Measurements from ENCODE around the gene STAT5A. TPM values are rescaled to one million over a fixed set of nuclear protein-coding genes. Genes with fewer than 3 reads are reported as not detected.
"Not testable (repeated sequence)": the region's sequence is repeated elsewhere in the genome, so short reads cannot be mapped to it uniquely, and the experiment has no call there.

The STAT5A gene
- polyA plus RNA-seq, 1 of the 3 experiments (the other 2 are of a cell fraction), result 2.3 TPM

GRCh38 chr17:42305031-42305330 is 16.7 kb downstream of the STAT5A start:
- H3K9ac ChIP-seq; H4K20me1 ChIP-seq (ENCODE audit: insufficient read depth); H3K36me3 ChIP-seq (replicated peaks in 1 of 2; ENCODE audit: control insufficient read depth in 1 of 2, insufficient read depth in 2 of 2, low read length in 1 of 2); H3K4me2 ChIP-seq; H3K79me2 ChIP-seq (ENCODE audit: insufficient read depth); H3K9me2 ChIP-seq; DNase-seq; H3K9me3 ChIP-seq; POLR2A ChIA-PET; H3K4me1 ChIP-seq (ENCODE audit: control insufficient read depth in 1 of 2, insufficient read depth in 2 of 2, low read depth in 1 of 2, low read length in 1 of 2); H3F3A ChIP-seq (replicated peaks; ENCODE audit: insufficient read depth); H3K27ac ChIP-seq (ENCODE audit: low read depth in 2 of 2, low read length in 1 of 2); H3K27me3 ChIP-seq (ENCODE audit: insufficient read depth); H2AFZ ChIP-seq (ENCODE audit: low read depth); H3K4me3 ChIP-seq (ENCODE audit: low read depth in 2 of 2, low read length in 1 of 2): not testable (repeated sequence)
- WGBS (ENCODE audit: low lambda C conversion rate), result 43% methylated on average over 1 of the region's 6 CpGs
- CTCF ChIA-PET, result interaction anchor here (0.7 kb wide), 1 partner anchor 101 kb away, joined by 4 read pairs; no protein-coding TSS in a partner anchor

DNA sequence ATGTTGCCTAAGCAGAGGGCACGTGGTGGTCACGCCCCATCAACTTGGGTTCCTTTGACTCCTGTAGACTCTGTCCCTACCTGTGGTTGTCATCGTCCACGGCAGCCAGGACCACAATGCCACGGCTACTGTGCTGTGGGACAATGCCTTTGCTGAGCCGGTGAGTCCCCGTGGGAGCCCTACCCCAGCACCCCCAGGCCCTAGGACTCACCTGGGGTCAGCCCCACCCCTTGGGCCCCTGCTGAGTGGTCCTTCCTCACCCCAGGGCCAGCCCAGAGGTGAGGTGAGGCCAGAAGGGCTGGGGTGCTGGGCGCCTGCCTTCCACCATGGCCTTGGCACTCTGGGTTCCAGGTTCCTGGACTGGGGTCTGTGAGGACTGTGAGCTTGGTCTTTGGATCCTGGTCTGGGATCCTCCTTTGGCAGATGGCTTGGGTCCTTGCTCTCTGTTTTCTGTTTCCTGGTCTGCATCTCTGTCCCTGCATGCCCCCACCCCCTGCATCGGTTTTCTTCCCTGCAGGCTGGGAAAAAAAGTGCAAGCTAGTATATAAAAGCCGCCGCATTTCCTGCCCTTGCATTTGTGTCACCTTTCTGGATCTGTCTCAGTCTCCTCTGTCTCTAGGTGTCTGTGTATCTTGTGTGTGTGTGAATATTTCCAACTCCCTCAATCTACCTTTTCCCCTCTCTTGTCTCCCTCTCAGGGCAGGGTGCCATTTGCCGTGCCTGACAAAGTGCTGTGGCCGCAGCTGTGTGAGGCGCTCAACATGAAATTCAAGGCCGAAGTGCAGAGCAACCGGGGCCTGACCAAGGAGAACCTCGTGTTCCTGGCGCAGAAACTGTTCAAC is 17.5 kb downstream of the STAT5A start:
- Histone ChIP-seq H3K27ac (ENCODE audit: low read depth in 2 of 2, low read length in 1 of 2) (no peak overlapping the region), H4K20me1 (ENCODE audit: insufficient read depth) (no peaks in the 10 kb centered on the region), H3K9ac (no peak overlapping the region), H2AFZ (ENCODE audit: low read depth) (no peak overlapping the region), H3K9me2 (no peaks in the 10 kb centered on the region), H3K4me3 (ENCODE audit: low read depth in 2 of 2, low read length in 1 of 2) (no peak overlapping the region), H3K36me3 (replicated peaks in 1 of 2; ENCODE audit: control insufficient read depth in 1 of 2, insufficient read depth in 2 of 2, low read length in 1 of 2) (peaks cover 0 to 5% of the 10 kb centered on the region in 2 experiments), H3K4me2 (no peak overlapping the region), H3K79me2 (ENCODE audit: insufficient read depth) (no peaks in the 10 kb centered on the region), H3K9me3 (no peaks in the 10 kb centered on the region), H3K4me1 (ENCODE audit: control insufficient read depth in 1 of 2, insufficient read depth in 2 of 2, low read depth in 1 of 2, low read length in 1 of 2) (no peaks in the 10 kb centered on the region), H3K27me3 (ENCODE audit: insufficient read depth) (no peaks in the 10 kb centered on the region), H3F3A (replicated peaks; ENCODE audit: insufficient read depth) (no peaks in the 10 kb centered on the region)
- WGBS (ENCODE audit: low lambda C conversion rate), result 85% methylated on average over 11 of the region's 18 CpGs
- no peak for TF ChIP-seq RFX5 (IDR thresholded peaks at IDR 0.05; ENCODE audit: low read length)
- TF ChIP-seq USF2 (IDR thresholded peaks at IDR 0.05; ENCODE audit: borderline replicate concordance, low read depth, low read length), result no peak
- TF ChIP-seq GATA2 (CRISPR knock-in tag; IDR thresholded peaks at IDR 0.05), result no peak
- no peak for TF ChIP-seq PBX3 (IDR thresholded peaks at IDR 0.05)
- no peak for TF ChIP-seq RCOR1 (IDR thresholded peaks at IDR 0.05; ENCODE audit: low read length)
- no peak for TF ChIP-seq MXI1 (IDR thresholded peaks at IDR 0.05; ENCODE audit: low read depth, low read length)
- ChIA-PET CTCF (interaction anchor here (1.0 to 26.2 kb wide), 2 partner anchors 98 to 222 kb away, joined by 4 to 683 read pairs; no protein-coding TSS in a partner anchor), POLR2A (no interaction called here)
- no peak for DNase-seq

DNA sequence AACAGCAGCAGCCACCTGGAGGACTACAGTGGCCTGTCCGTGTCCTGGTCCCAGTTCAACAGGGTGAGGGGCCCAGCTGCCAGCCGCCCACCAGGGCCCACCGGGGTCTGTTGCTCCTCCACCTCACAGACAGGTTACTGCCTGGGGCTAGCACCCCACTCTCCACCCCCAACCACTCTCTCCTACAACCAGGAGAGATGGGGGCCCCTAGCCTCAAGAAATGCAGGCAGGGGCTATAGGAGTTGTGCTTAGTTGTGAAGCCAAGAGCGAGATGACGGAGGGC is 18.0 kb downstream of the STAT5A start:
- peaks cover 4 to 5% of the 10 kb centered on the region in 2 experiments for H3K36me3 ChIP-seq (replicated peaks in 1 of 2; ENCODE audit: control insufficient read depth in 1 of 2, insufficient read depth in 2 of 2, low read length in 1 of 2)
- H3K4me2 ChIP-seq, result no peak overlapping the region
- no peaks in the 10 kb centered on the region for H3K9me2 ChIP-seq
- peaks cover 0 to 2% of the 10 kb centered on the region in 2 experiments; a peak in 1 of 4 replicates for H3K4me1 ChIP-seq (ENCODE audit: control insufficient read depth in 1 of 2, insufficient read depth in 2 of 2, low read depth in 1 of 2, low read length in 1 of 2)
- H3K9me3 ChIP-seq, result no peaks in the 10 kb centered on the region
- H3K9ac ChIP-seq, result no peak overlapping the region
- DNase-seq, result no peak
- peaks cover 3% of the 10 kb centered on the region for H3F3A ChIP-seq (replicated peaks; ENCODE audit: insufficient read depth)
- no peak overlapping the region for H2AFZ ChIP-seq (ENCODE audit: low read depth)
- H3K27ac ChIP-seq (ENCODE audit: low read depth in 2 of 2, low read length in 1 of 2), result no peak overlapping the region
- no peaks in the 10 kb centered on the region for H4K20me1 ChIP-seq (ENCODE audit: insufficient read depth)
- no peaks in the 10 kb centered on the region for H3K27me3 ChIP-seq (ENCODE audit: insufficient read depth)
- H3K79me2 ChIP-seq (ENCODE audit: insufficient read depth), result no peaks in the 10 kb centered on the region
- H3K4me3 ChIP-seq (ENCODE audit: low read depth in 2 of 2, low read length in 1 of 2), result no peak overlapping the region
- POLR2A ChIA-PET, result no interaction called here
- WGBS (ENCODE audit: low lambda C conversion rate), result 63% methylated on average over 3 of the region's 5 CpGs
- CTCF ChIA-PET, result interaction anchor here (1.0 to 26.2 kb wide), 2 partner anchors 97 to 221 kb away, joined by 4 to 683 read pairs; no protein-coding TSS in a partner anchor
- no peak for TF ChIP-seq USF1 (IDR thresholded peaks at IDR 0.05; ENCODE audit: borderline replicate concordance, low read depth)
- no peak for TF ChIP-seq POLR2AphosphoS5 (IDR thresholded peaks at IDR 0.05; ENCODE audit: low read depth, low read length)
- TF ChIP-seq, protein P1, sequence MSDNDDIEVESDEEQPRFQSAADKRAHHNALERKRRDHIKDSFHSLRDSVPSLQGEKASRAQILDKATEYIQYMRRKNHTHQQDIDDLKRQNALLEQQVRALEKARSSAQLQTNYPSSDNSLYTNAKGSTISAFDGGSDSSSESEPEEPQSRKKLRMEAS (IDR thresholded peaks at IDR 0.05; ENCODE audit: low read depth), result no peak
- no peak for TF ChIP-seq SIN3A (IDR thresholded peaks at IDR 0.05; ENCODE audit: borderline replicate concordance, low read depth, low read length)
- TF ChIP-seq CHD2 (IDR thresholded peaks at IDR 0.05; ENCODE audit: low read length, partially characterized antibody), result no peak
- no peak for TF ChIP-seq NRF1 (IDR thresholded peaks at IDR 0.05; ENCODE audit: low read depth, low read length)
- no peak for TF ChIP-seq ELF1 (IDR thresholded peaks at IDR 0.05)
- TF ChIP-seq MEF2A (IDR thresholded peaks at IDR 0.05; ENCODE audit: borderline replicate concordance, low read depth), result no peak
- no peak for TF ChIP-seq MXI1 (IDR thresholded peaks at IDR 0.05; ENCODE audit: low read depth, low read length)
- no peak for TF ChIP-seq USF2 (IDR thresholded peaks at IDR 0.05; ENCODE audit: borderline replicate concordance, low read depth, low read length)
- no peak for TF ChIP-seq GATA2 (CRISPR knock-in tag; IDR thresholded peaks at IDR 0.05)
- TF ChIP-seq FOXM1 (IDR thresholded peaks at IDR 0.05; ENCODE audit: low read depth), result no peak
- no peak for TF ChIP-seq EP300 (IDR thresholded peaks at IDR 0.05; ENCODE audit: borderline replicate concordance in 1 of 2, low read depth in 1 of 2, low read length in 1 of 2)
